ENCODE data around the gene NAXE.
"Not testable (repeated sequence)": the region's sequence is repeated elsewhere in the genome, so short reads cannot be mapped to it uniquely, and the experiment has no call there.

The NAXE gene

DNA sequence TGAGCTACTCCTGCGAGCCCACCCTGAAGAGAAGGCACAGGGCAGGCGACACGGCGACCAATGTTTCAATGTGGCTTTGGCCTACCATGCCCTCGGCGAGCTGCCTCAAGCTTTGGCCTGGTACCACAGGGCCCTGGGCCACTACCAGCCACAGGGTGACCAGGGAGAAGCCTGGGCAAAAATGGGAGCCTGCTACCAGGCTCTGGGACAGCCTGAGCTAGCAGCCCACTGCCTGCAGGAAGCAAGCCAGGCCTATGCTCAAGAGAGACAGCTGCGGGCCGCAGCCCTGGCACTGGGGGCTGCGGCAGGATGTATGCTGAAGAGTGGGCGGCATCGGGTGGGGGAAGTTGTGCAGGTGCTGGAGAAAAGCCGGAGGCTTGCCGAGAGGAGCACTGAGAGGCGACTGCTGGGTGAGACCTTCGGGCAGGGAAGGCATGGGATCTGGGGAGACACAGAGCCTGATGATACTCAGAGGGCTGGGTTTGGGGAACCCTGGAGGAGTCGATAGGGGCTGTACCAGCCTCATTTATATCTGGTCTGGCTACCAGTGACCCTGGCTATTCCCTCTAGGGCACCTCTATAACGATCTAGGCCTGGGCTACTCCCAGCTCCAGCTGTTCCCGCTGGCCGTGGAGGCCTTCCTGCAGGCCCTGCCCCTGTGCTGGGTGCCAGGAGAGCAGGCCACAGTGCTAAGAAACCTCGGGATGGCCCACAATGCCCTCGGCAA, 9.8 kb upstream of the NAXE start:
- TF ChIP-seq, protein P1, sequence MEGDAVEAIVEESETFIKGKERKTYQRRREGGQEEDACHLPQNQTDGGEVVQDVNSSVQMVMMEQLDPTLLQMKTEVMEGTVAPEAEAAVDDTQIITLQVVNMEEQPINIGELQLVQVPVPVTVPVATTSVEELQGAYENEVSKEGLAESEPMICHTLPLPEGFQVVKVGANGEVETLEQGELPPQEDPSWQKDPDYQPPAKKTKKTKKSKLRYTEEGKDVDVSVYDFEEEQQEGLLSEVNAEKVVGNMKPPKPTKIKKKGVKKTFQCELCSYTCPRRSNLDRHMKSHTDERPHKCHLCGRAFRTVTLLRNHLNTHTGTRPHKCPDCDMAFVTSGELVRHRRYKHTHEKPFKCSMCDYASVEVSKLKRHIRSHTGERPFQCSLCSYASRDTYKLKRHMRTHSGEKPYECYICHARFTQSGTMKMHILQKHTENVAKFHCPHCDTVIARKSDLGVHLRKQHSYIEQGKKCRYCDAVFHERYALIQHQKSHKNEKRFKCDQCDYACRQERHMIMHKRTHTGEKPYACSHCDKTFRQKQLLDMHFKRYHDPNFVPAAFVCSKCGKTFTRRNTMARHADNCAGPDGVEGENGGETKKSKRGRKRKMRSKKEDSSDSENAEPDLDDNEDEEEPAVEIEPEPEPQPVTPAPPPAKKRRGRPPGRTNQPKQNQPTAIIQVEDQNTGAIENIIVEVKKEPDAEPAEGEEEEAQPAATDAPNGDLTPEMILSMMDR (IDR thresholded peaks at IDR 0.05; ENCODE audit: low read depth, low read length): no peak
- no peak overlapping the region for H3K4me3 ChIP-seq (ENCODE audit: low read depth, low read length)

- TF ChIP-seq, protein P1 (IDR thresholded peaks at IDR 0.05; ENCODE audit: low read depth, low read length): no peak
- no peak overlapping the region for H3K4me3 ChIP-seq (ENCODE audit: low read depth, low read length)
Observed at GRCh38 chr1:156582388-156583017, 9.1 kb upstream of the NAXE start.

DNA sequence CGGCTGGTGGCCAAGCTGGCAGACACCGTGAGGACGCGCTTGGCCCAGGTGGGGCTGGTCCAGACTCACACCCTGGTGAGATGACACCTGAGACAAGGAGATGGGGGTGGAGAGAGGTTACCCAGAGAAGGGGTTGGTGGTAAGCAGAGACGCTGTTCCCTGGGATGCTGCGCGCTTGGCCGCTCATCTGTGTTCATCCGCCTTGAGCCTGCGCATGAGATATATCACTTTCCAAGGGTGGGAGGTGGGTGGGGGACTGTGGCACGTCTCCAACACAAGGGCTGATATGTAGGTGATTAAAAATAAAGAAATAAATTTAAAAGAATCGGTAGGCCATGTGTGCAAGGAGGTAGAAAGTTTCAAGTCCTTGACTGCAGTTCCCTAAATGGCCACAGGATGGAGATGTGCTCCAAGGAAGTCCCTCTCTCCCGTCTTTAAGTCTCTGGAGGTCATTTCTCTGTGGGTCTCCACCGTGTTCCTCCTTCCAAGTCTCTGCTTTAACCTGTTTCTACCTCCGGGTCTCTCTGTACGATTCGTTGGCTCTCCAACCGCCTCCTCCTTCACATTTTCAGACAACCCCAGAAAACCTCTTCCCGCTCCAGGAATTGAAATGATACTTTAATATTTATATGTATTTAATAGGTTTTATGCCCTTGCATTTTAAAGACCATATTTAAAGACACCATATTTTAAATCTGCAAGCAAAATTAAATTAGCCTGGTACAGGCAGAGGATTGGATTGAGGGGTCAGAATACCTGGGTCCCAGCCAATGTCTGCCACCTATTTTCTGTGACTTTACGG, 7.6 kb upstream of the NAXE start:
- no peak overlapping the region for H3K4me3 ChIP-seq (ENCODE audit: low read depth, low read length)
- TF ChIP-seq, protein P1 (IDR thresholded peaks at IDR 0.05; ENCODE audit: low read depth, low read length): peak; percentile 91

DNA sequence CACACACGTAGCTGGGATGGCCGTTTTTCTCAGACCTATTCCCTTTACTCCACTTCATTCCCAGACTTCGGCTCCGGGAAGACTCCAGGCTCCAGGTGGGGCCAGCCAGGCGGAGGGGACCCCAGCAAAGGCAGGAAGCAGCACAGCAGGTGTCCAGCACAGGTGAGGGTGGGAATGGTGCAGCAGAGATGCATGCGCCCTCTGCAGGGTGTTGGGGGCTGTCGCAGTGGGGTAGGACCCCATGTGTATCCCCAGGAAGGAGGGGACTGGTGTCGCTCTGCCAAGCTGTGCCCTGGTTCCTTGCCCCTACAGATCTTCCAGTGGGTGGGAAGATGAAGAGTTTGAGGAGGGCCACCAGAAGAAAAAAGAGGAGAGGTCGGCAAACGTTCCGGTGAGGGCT, 6.8 kb upstream of the NAXE start:
- TF ChIP-seq, protein P1 (IDR thresholded peaks at IDR 0.05; ENCODE audit: low read depth, low read length): no peak; the same call in 1 of the 2 replicates
- H3K4me3 ChIP-seq (ENCODE audit: low read depth, low read length): no peak overlapping the region

GRCh38 chr1:156586323-156586722, 5.3 kb upstream of the NAXE start:
- H3K4me3 ChIP-seq (ENCODE audit: low read depth, low read length): no peak overlapping the region
- TF ChIP-seq, protein P1 (IDR thresholded peaks at IDR 0.05; ENCODE audit: low read depth, low read length): no peak

- TF ChIP-seq, protein P1 (IDR thresholded peaks at IDR 0.05; ENCODE audit: low read depth, low read length): no peak
- no peak overlapping the region for H3K4me3 ChIP-seq (ENCODE audit: low read depth, low read length)
Observed at GRCh38 chr1:156586892-156587477, 4.6 kb upstream of the NAXE start.

DNA sequence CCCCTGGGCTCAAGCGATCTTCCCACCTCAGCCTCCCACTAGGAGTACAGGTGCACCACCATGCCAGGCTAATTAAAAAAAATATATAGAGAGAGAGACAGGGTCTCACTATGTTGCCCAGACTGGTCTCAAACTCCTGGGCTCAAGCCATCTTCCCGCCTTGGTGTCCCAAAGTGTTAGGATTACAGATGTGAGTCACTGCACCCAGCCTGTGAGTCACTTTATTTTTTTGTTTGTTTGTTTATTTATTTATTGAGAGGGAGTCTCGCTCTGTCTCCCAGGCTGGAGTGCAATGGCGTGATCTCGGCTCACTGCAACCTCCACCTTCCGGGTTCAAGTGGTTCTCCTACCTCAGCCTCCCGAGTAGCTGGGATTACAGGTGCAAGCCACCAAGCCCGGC, 3.6 kb upstream of the NAXE start:
- not testable (repeated sequence) for H3K4me3 ChIP-seq (ENCODE audit: low read depth, low read length)

All from WI38 (cell line).